ENCODE measurements around the gene FADS2. TPM values are rescaled to one million over a fixed set of nuclear protein-coding genes. Genes with fewer than 3 reads are reported as not detected.

Gene FADS2
- total RNA-seq, 1 donor from 2014 or later = 10.9 TPM

DNA sequence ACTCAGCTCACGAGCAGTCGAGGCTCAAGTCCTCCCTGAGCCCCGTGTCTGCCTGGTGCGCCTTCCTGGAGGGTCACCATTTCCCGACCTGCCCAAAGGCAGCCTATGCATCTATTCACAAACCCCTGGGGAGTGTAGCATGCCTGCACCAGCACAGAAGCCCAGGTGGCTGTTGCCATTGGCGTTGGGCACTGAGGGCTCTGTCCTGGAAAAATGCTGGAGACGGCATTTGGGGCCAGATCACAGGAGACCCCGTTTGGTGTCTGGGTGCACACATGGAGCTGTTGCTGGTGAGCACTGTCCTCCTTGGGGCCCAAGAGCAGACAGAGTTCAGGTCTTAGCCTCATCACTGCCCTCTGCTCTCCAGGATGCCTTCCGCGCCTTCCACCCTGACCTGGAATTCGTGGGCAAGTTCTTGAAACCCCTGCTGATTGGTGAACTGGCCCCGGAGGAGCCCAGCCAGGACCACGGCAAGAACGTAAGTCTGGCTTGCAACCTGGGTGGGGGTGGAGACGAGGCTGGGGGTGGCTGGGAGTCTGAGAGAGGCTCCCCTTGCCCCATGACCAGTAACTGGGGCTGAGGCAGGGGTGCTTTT lies 9.4 kb downstream of the FADS2 start:
- Mint-ChIP-seq H3K4me1 (peaks cover 30% of the 10 kb centered on the region), H3K9me3 (no peaks in the 10 kb centered on the region), H3K4me3 (no peak overlapping the region), H3K27me3 (no peaks in the 10 kb centered on the region), H3K36me3 (ENCODE audit: low read depth) (peaks cover 1% of the 10 kb centered on the region), H3K27ac (no peak overlapping the region)
- ChIA-PET POLR2A (interaction anchor here (0.5 kb wide), 1 partner anchor 585 kb away, joined by 8 read pairs; no protein-coding TSS in a partner anchor), CTCF (no interaction called here)
- ATAC-seq (ENCODE audit: low read depth) (no peak), DNase-seq (no peak)
- intact Hi-C loops (cut with micrococcal nuclease) = no loop called here
- TF ChIP-seq, protein P1, sequence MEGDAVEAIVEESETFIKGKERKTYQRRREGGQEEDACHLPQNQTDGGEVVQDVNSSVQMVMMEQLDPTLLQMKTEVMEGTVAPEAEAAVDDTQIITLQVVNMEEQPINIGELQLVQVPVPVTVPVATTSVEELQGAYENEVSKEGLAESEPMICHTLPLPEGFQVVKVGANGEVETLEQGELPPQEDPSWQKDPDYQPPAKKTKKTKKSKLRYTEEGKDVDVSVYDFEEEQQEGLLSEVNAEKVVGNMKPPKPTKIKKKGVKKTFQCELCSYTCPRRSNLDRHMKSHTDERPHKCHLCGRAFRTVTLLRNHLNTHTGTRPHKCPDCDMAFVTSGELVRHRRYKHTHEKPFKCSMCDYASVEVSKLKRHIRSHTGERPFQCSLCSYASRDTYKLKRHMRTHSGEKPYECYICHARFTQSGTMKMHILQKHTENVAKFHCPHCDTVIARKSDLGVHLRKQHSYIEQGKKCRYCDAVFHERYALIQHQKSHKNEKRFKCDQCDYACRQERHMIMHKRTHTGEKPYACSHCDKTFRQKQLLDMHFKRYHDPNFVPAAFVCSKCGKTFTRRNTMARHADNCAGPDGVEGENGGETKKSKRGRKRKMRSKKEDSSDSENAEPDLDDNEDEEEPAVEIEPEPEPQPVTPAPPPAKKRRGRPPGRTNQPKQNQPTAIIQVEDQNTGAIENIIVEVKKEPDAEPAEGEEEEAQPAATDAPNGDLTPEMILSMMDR (IDR thresholded peaks at IDR 0.05) = no peak

DNA sequence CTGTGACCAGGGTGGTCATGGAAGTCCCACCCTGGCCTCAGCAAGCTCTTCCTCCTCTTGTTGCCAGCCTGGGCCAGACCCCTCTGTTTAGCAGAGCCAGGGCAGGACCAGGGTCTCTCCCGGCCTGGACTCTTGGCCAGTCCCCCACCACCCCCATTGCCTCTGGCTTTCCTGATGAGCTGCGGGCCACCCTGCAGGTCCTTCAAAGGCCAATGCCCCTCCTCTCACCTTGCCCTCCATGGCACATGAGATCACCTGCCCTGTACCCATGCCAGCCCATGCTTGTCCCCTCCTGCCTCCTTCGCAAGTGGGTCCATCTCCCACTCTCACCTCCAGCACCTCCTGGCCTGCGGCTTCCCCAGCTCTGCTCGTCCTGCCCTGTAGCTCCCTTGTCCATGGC lies 10.4 kb downstream of the FADS2 start:
- H3K36me3 Mint-ChIP-seq (ENCODE audit: low read depth) = peaks cover 1% of the 10 kb centered on the region
- TF ChIP-seq, protein P1 (IDR thresholded peaks at IDR 0.05) = no peak
- H3K9me3 Mint-ChIP-seq = no peaks in the 10 kb centered on the region
- no peak for DNase-seq
- intact Hi-C loops (cut with micrococcal nuclease) = no loop called here
- no peak overlapping the region for H3K4me3 Mint-ChIP-seq
- no peaks in the 10 kb centered on the region for H3K27me3 Mint-ChIP-seq
- ChIA-PET POLR2A (interaction anchor here (0.6 kb wide), 1 partner anchor 10 kb away, joined by 3 read pairs; the partner anchor contains the start of gene FADS2), CTCF (no interaction called here)
- H3K27ac Mint-ChIP-seq = no peak overlapping the region
- ATAC-seq (ENCODE audit: low read depth) = no peak
- H3K4me1 Mint-ChIP-seq = peaks cover 25% of the 10 kb centered on the region

DNA sequence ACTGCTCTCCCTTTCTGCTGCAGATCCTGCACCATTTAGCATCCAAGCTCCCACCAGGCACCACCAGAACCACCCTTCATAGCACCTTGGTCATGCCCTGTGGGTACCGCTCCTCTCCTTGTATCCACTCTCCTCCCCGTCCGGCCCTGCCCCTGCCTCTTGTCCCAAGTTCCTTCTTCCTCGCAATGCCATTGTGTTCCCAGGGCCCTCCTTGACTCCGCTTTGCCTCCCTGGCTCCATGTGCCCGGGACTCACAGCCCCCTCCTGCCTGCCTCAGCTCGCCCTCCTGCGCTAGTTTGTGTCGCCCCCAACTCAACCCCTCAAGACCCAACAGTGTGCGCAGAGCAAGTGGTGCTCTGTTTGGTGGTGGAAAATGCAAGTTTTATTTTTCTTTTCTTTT lies 10.8 kb downstream of the FADS2 start:
- intact Hi-C loops (cut with micrococcal nuclease) = no loop called here
- Mint-ChIP-seq H3K4me3 (no peak overlapping the region), H3K9me3 (no peaks in the 10 kb centered on the region), H3K4me1 (peaks cover 21% of the 10 kb centered on the region), H3K27me3 (no peaks in the 10 kb centered on the region), H3K27ac (no peak overlapping the region), H3K36me3 (ENCODE audit: low read depth) (peaks cover 1% of the 10 kb centered on the region)
- TF ChIP-seq, protein P1 (IDR thresholded peaks at IDR 0.05) = no peak
- ChIA-PET POLR2A (interaction anchor here (0.6 kb wide), 1 partner anchor 11 kb away, joined by 3 read pairs; the partner anchor contains the start of gene FADS2), CTCF (no interaction called here)
- DNase-seq = no peak
- ATAC-seq (ENCODE audit: low read depth) = no peak

DNA sequence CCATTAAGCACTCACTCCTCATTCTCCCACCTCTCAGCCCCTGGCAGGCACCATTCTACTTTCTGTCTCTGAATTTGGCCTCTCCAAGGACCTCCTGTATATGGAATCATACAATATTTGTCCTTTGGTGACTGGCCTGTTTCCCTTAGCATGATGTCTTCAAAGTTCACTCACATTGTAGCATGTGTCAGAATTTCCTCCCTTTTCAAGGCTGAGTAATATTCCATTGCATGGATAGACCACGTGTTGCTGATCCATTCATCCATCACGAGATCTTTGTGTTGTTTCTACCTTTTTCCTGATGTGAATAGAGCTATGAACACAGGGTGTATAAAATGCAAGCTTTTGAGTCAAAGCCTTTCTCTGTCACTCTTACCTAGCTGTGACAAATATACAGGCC lies 11.6 kb downstream of the FADS2 start:
- ATAC-seq (ENCODE audit: low read depth) (no peak), DNase-seq (no peak)
- Mint-ChIP-seq H3K9me3 (no peaks in the 10 kb centered on the region), H3K27me3 (no peaks in the 10 kb centered on the region), H3K36me3 (ENCODE audit: low read depth) (peaks cover 1% of the 10 kb centered on the region), H3K4me3 (no peak overlapping the region), H3K27ac (no peak overlapping the region), H3K4me1 (peaks cover 12% of the 10 kb centered on the region)
- POLR2A ChIA-PET = no interaction called here
- CTCF ChIA-PET = interaction anchor here (1.1 to 1.6 kb wide), 2 partner anchors 59 to 242 kb away, joined by 3 to 4 read pairs; no protein-coding TSS in a partner anchor
- intact Hi-C loops (cut with micrococcal nuclease) = no loop called here
- TF ChIP-seq, protein P1 (IDR thresholded peaks at IDR 0.05) = no peak

DNA sequence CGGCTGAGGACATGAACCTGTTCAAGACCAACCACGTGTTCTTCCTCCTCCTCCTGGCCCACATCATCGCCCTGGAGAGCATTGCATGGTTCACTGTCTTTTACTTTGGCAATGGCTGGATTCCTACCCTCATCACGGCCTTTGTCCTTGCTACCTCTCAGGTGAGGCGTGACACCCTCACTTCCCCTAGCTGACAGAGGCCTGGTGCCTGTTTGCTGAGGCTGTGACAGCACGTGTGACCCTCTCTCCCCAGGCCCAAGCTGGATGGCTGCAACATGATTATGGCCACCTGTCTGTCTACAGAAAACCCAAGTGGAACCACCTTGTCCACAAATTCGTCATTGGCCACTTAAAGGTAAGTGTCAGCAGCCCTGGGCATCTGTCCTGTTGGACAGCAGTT lies 12.3 kb downstream of the FADS2 start:
- Mint-ChIP-seq H3K4me1 (peaks cover 7% of the 10 kb centered on the region), H3K27me3 (no peaks in the 10 kb centered on the region), H3K36me3 (ENCODE audit: low read depth) (peaks cover 1% of the 10 kb centered on the region), H3K9me3 (no peaks in the 10 kb centered on the region), H3K4me3 (no peak overlapping the region), H3K27ac (no peak overlapping the region)
- intact Hi-C loops (cut with micrococcal nuclease) = no loop called here
- ChIA-PET POLR2A (interaction anchor here (1.2 kb wide), 1 partner anchor 25 kb away, joined by 3 read pairs; no protein-coding TSS in a partner anchor), CTCF (interaction anchor here (1.1 to 1.6 kb wide), 2 partner anchors 59 to 241 kb away, joined by 3 to 4 read pairs; no protein-coding TSS in a partner anchor)
- DNase-seq (no peak), ATAC-seq (ENCODE audit: low read depth) (no peak)
- TF ChIP-seq, protein P1 (IDR thresholded peaks at IDR 0.05) = no peak
